Measurements from ENCODE around the gene TBCD. TPM values are rescaled to one million over a fixed set of nuclear protein-coding genes. Genes with fewer than 3 reads are reported as not detected.
"Not testable (repeated sequence)": the region's sequence is repeated elsewhere in the genome, so short reads cannot be mapped to it uniquely, and the experiment has no call there.

Gene TBCD
- total RNA-seq, 1 donor from 2014 or later: 104 TPM

DNA sequence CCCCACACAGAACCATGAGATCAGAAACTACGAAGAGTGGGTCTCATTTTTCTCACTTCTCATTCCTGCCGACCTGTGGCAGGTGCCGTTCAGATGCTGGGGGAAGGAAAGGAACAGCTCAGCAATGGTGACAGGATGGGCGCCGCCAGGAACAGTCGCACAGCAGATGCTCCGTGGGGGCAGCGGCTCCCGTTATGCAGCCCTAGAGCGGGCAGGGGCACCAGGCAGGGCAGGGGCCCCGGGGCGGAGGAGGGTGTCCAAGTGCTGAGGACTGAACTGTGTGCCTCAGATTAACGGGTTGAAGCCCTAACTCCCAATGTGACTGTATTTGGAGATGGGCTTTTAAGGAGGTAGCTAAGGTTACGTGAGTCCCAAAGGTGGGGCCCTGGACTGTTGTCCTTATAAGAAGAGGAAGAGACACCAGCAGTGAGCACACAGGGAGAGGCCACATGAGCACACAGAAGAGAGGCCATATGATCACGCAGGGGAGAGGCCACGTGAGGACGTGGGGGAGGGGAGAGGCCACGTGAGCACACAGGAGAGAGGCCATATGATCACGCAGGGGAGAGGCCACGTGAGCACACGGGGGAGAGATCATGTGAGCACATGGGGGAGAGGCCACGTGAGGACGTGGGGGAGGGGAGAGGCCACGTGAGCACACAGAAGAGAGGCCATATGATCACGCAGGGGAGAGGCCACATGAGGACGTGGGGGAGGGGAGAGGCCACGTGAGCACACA, 231.8 kb downstream of the TBCD start:
- Mint-ChIP-seq H3K9me3 (peaks cover 5% of the 10 kb centered on the region), H3K27ac (no peak overlapping the region), H3K36me3 (peaks cover 14% of the 10 kb centered on the region), H3K4me3 (no peak overlapping the region), H3K4me1 (ENCODE audit: unreplicated experiment) (peaks cover 18% of the 10 kb centered on the region), H3K27me3 (no peaks in the 10 kb centered on the region)
- DNase-seq (ENCODE audit: extremely low spot score, unreplicated experiment): no peak
- TF ChIP-seq, protein P1, sequence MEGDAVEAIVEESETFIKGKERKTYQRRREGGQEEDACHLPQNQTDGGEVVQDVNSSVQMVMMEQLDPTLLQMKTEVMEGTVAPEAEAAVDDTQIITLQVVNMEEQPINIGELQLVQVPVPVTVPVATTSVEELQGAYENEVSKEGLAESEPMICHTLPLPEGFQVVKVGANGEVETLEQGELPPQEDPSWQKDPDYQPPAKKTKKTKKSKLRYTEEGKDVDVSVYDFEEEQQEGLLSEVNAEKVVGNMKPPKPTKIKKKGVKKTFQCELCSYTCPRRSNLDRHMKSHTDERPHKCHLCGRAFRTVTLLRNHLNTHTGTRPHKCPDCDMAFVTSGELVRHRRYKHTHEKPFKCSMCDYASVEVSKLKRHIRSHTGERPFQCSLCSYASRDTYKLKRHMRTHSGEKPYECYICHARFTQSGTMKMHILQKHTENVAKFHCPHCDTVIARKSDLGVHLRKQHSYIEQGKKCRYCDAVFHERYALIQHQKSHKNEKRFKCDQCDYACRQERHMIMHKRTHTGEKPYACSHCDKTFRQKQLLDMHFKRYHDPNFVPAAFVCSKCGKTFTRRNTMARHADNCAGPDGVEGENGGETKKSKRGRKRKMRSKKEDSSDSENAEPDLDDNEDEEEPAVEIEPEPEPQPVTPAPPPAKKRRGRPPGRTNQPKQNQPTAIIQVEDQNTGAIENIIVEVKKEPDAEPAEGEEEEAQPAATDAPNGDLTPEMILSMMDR (conservative IDR thresholded peaks at IDR 0.05): no peak

GRCh38 chr17:82984249-82984617, 232.4 kb downstream of the TBCD start:
- H3K4me3 Mint-ChIP-seq; H3K27ac Mint-ChIP-seq; H3K27me3 Mint-ChIP-seq; DNase-seq (ENCODE audit: extremely low spot score, unreplicated experiment); H3K9me3 Mint-ChIP-seq: not testable (repeated sequence)
- Mint-ChIP-seq H3K4me1 (ENCODE audit: unreplicated experiment) (peaks cover 18% of the 10 kb centered on the region), H3K36me3 (peaks cover 19% of the 10 kb centered on the region)

- Mint-ChIP-seq H3K27ac (no peak overlapping the region), H3K4me1 (ENCODE audit: unreplicated experiment) (peaks cover 18% of the 10 kb centered on the region), H3K4me3 (no peak overlapping the region), H3K9me3 (peaks cover 5% of the 10 kb centered on the region), H3K27me3 (no peaks in the 10 kb centered on the region), H3K36me3 (peaks cover 20% of the 10 kb centered on the region)
- peak; percentile 57 for DNase-seq (ENCODE audit: extremely low spot score, unreplicated experiment)
- TF ChIP-seq, protein P1 (conservative IDR thresholded peaks at IDR 0.05): no peak
Measured at GRCh38 chr17:82984751-82985427, 233.0 kb downstream of the TBCD start.

DNA sequence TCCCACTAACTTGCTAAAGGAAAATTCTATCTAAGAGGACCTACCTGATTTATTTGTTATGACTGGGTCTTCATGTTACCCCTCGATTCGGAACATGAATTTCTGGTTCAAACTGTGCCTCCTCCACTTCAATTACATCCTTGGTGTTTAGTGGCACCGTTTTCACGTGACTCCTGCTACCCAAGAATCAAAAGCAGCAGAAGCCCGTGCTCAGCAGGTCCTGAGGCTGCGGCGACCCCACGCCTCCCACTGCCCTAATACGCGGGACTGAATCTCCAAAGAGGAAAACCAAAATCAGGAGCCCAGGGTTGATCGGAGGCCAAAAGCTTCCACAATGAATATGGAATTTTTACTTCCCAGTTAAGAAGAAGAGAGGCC, 233.6 kb downstream of the TBCD start:
- peaks cover 18% of the 10 kb centered on the region for H3K4me1 Mint-ChIP-seq (ENCODE audit: unreplicated experiment)
- H3K36me3 Mint-ChIP-seq: peaks cover 23% of the 10 kb centered on the region
- no peak overlapping the region for H3K4me3 Mint-ChIP-seq
- H3K27me3 Mint-ChIP-seq: no peaks in the 10 kb centered on the region
- no peak for DNase-seq (ENCODE audit: extremely low spot score, unreplicated experiment)
- TF ChIP-seq, protein P1 (conservative IDR thresholded peaks at IDR 0.05): no peak
- H3K27ac Mint-ChIP-seq: no peak overlapping the region
- H3K9me3 Mint-ChIP-seq: peaks cover 5% of the 10 kb centered on the region

- H3K36me3 Mint-ChIP-seq: peaks cover 23% of the 10 kb centered on the region
- peak; percentile 78 for DNase-seq (ENCODE audit: extremely low spot score, unreplicated experiment)
- H3K4me3 Mint-ChIP-seq: peak overlapping the region; percentile 55
- TF ChIP-seq, protein P1 (conservative IDR thresholded peaks at IDR 0.05): no peak
- peaks cover 18% of the 10 kb centered on the region for H3K4me1 Mint-ChIP-seq (ENCODE audit: unreplicated experiment)
- H3K27ac Mint-ChIP-seq: peak overlapping the region; percentile 39
- H3K27me3 Mint-ChIP-seq: no peaks in the 10 kb centered on the region
- H3K9me3 Mint-ChIP-seq: peaks cover 5% of the 10 kb centered on the region
Measured at GRCh38 chr17:82985973-82986372, 234.1 kb downstream of the TBCD start.

DNA sequence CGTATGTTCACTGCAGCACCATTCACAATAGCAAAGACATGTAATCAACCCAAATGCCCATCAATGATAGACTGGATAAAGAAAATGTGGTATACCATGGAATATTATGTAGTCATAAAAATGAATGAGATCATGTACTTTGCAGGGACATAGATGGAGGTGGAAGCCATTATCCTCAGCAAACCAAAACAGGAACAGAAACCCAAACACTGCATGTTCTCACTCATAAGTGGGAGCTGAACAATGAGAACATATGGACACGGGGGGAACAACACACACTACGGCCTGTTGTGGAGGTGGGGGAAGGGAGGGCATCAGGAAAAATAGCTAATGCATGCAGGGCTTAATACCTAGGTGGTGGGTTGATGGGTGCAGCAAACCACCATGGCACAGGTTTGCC, 237.2 kb downstream of the TBCD start:
- H3K27me3 Mint-ChIP-seq; H3K4me3 Mint-ChIP-seq; H3K27ac Mint-ChIP-seq; DNase-seq (ENCODE audit: extremely low spot score, unreplicated experiment): not testable (repeated sequence)
- Mint-ChIP-seq H3K9me3 (peaks cover 12% of the 10 kb centered on the region), H3K4me1 (ENCODE audit: unreplicated experiment) (peaks cover 18% of the 10 kb centered on the region), H3K36me3 (peaks cover 34% of the 10 kb centered on the region)

Data from type B pancreatic cell (in vitro differentiated cells).